Epithelial cell of prostate (primary cell): ENCODE data around the gene PPIF.

ENCODE experiments used
- DNase-seq: peaks from one replicate; pipeline ENCODE4 v3.0.0-alpha.2; 2011; ENCODE audit warnings: low read depth, low spot score
- H3K27ac ChIP-seq: fragments of 450-650 bp; 2 replicates; pipeline ENCODE4 v1.5.1; 2017; ENCODE audit warnings: mild to moderate bottlenecking

The PPIF gene

GRCh38 chr10:79382491-79382941 lies 35.2 kb downstream of the PPIF start:
- no peak overlapping the region for H3K27ac ChIP-seq
- no peak for DNase-seq

- H3K27ac ChIP-seq = no peak overlapping the region
- no peak for DNase-seq
Observed at GRCh38 chr10:79383974-79384606, 36.8 kb downstream of the PPIF start.

- no peak for DNase-seq
- no peak overlapping the region for H3K27ac ChIP-seq
Observed at GRCh38 chr10:79384773-79385391, 37.6 kb downstream of the PPIF start.

GRCh38 chr10:79385392-79385795 lies 38.1 kb downstream of the PPIF start:
- DNase-seq = no peak
- no peak overlapping the region for H3K27ac ChIP-seq

GRCh38 chr10:79385804-79386531 lies 38.7 kb downstream of the PPIF start:
- DNase-seq = no peak
- H3K27ac ChIP-seq = no peak overlapping the region

GRCh38 chr10:79386637-79387465 lies 39.6 kb downstream of the PPIF start:
- H3K27ac ChIP-seq = no peak overlapping the region
- DNase-seq = no peak

- no peak for DNase-seq
- no peak overlapping the region for H3K27ac ChIP-seq
Observed at GRCh38 chr10:79387466-79387973, 40.3 kb downstream of the PPIF start.

GRCh38 chr10:79387974-79388850 lies 40.9 kb downstream of the PPIF start:
- DNase-seq = no peak
- no peak overlapping the region for H3K27ac ChIP-seq

- H3K27ac ChIP-seq = no peak overlapping the region
Observed at GRCh38 chr10:79390057-79390456, 42.8 kb downstream of the PPIF start.

GRCh38 chr10:79390551-79391229 lies 43.4 kb downstream of the PPIF start:
- DNase-seq = no peak

More at GRCh38 chr10:79390057-79390456, 42.8 kb downstream of the PPIF start:
- no peak for DNase-seq

GRCh38 chr10:79391231-79392019 lies 44.2 kb downstream of the PPIF start:
- DNase-seq = no peak
- H3K27ac ChIP-seq = no peak overlapping the region

More at GRCh38 chr10:79390551-79391229, 43.4 kb downstream of the PPIF start:
- H3K27ac ChIP-seq = no peak overlapping the region

GRCh38 chr10:79392020-79392398 lies 44.7 kb downstream of the PPIF start:
- no peak overlapping the region for H3K27ac ChIP-seq
- DNase-seq = no peak

GRCh38 chr10:79392506-79393176 lies 45.4 kb downstream of the PPIF start:
- DNase-seq = no peak

GRCh38 chr10:79393221-79393923 lies 46.1 kb downstream of the PPIF start:
- H3K27ac ChIP-seq = no peak overlapping the region
- DNase-seq = no peak

More at GRCh38 chr10:79392506-79393176, 45.4 kb downstream of the PPIF start:
- no peak overlapping the region for H3K27ac ChIP-seq

- H3K27ac ChIP-seq = no peak overlapping the region
Observed at GRCh38 chr10:79393924-79394610, 46.8 kb downstream of the PPIF start.

GRCh38 chr10:79394664-79395063 lies 47.4 kb downstream of the PPIF start:
- no peak for DNase-seq
- no peak overlapping the region for H3K27ac ChIP-seq

More at GRCh38 chr10:79393924-79394610, 46.8 kb downstream of the PPIF start:
- no peak for DNase-seq
